SU-DHL-6 (cell line): ENCODE measurements around the gene KLF13.

ENCODE experiments used
- H2AFZ ChIP-seq: fragments of 200-600 bp; sonication (generic); 2 replicates; pipeline ENCODE4 v1.6.1; 2014; ENCODE audit warnings: low read depth, mild to moderate bottlenecking, moderate library complexity, mixed read lengths, antibody characterized with exemption, low read length; ENCODE audit not compliant: severe bottlenecking
- H3F3A ChIP-seq: fragments of 200-600 bp; shearing (Covaris generic); 2 replicates; pipeline ENCODE4 v1.6.0; 2016; ENCODE audit warnings: antibody characterized with exemption, mild to moderate bottlenecking; ENCODE audit not compliant: insufficient read depth
- H3K27ac ChIP-seq: fragments of 200-600 bp; sonication (generic); 2 replicates; pipeline ENCODE4 v1.5.1; 2016; ENCODE audit warnings: low read depth, mild to moderate bottlenecking, low read length, moderate library complexity, mixed read lengths
- H3K27me3 ChIP-seq: fragments of 200-600 bp; sonication (generic), shearing (Covaris generic); 2 replicates; pipeline ENCODE4 v1.6.0; 2014; ENCODE audit warnings: mild to moderate bottlenecking, low read length
- H3K36me3 ChIP-seq: fragments of 200-600 bp; sonication (generic); 2 replicates; pipeline ENCODE4 v1.6.1; 2014; ENCODE audit warnings: mild to moderate bottlenecking, low read length, mixed read lengths
- H3K4me2 ChIP-seq: fragments of 300-600, 200-600 bp; shearing (Covaris generic), sonication (generic); 2 replicates; pipeline ENCODE4 v1.6.0; 2014; ENCODE audit warnings: low read length, low read depth, mild to moderate bottlenecking; ENCODE audit not compliant: poor library complexity, severe bottlenecking
- H3K4me3 ChIP-seq: fragments of 200-600 bp; sonication (generic); 2 replicates; pipeline ENCODE4 v1.5.1; 2014; ENCODE audit warnings: antibody characterized with exemption, low read length, mild to moderate bottlenecking, mixed read lengths; ENCODE audit not compliant: insufficient read depth, poor library complexity, severe bottlenecking
- H3K79me2 ChIP-seq: fragments of 200-600 bp; sonication (generic); 2 replicates; pipeline ENCODE4 v1.6.1; 2014; ENCODE audit warnings: mild to moderate bottlenecking, low read length, moderate library complexity; ENCODE audit not compliant: insufficient read depth
- H3K9ac ChIP-seq: fragments of 200-600 bp; sonication (generic); 2 replicates; pipeline ENCODE4 v1.7.0; 2014; ENCODE audit warnings: mild to moderate bottlenecking, low read length
- H3K9me2 ChIP-seq: fragments of 200-600 bp; sonication (generic); replicated peaks from 2 replicates; pipeline ENCODE4 v1.6.1; 2014; ENCODE audit warnings: low read length; ENCODE audit not compliant: insufficient read depth
- H3K9me3 ChIP-seq: fragments of 200-600 bp; sonication (generic); 2 replicates; pipeline ENCODE4 v1.6.1; 2014; ENCODE audit warnings: low read length, mixed read lengths; ENCODE audit not compliant: insufficient read depth
- H4K20me1 ChIP-seq: fragments of 200-600 bp; sonication (generic); 2 replicates; pipeline ENCODE4 v1.6.1; 2014; ENCODE audit warnings: low read depth, mild to moderate bottlenecking, antibody characterized with exemption, low read length, moderate library complexity, mixed read lengths
- CTCF ChIP-seq: fragments of 200-600 bp; sonication (generic); IDR thresholded peaks from one replicate; pipeline ENCODE4 v1.5.1; 2017; ENCODE audit warnings: antibody characterized with exemption, mild to moderate bottlenecking, low read length, moderate library complexity; ENCODE audit not compliant: insufficient read depth, poor library complexity, severe bottlenecking
- EZH2phosphoT487 ChIP-seq: fragments of 200-600 bp; sonication (generic), shearing (Covaris generic); conservative IDR thresholded peaks from 2 replicates; pipeline ENCODE4 v1.6.1; 2018; ENCODE audit warnings: mild to moderate bottlenecking, antibody characterized with exemption, low read length, moderate library complexity, mixed read lengths

The KLF13 gene

GRCh38 chr15:31381801-31382712, 55.4 kb downstream of the KLF13 start:
- H3K9me2 ChIP-seq: no peaks in the 10 kb centered on the region
- no peak overlapping the region for H3K4me3 ChIP-seq
- H3K27ac ChIP-seq: no peak overlapping the region
- H2AFZ ChIP-seq: no peak overlapping the region
- H4K20me1 ChIP-seq: no peaks in the 10 kb centered on the region
- no peak overlapping the region for H3K9ac ChIP-seq
- no peaks in the 10 kb centered on the region for H3F3A ChIP-seq
- no peak overlapping the region for H3K4me2 ChIP-seq
- H3K36me3 ChIP-seq: no peaks in the 10 kb centered on the region
- TF ChIP-seq EZH2phosphoT487 (no peak), CTCF (no peak)
- H3K27me3 ChIP-seq: no peaks in the 10 kb centered on the region
- H3K9me3 ChIP-seq: no peaks in the 10 kb centered on the region
- H3K79me2 ChIP-seq: no peaks in the 10 kb centered on the region

- Histone ChIP-seq H3K9me2 (no peaks in the 10 kb centered on the region), H3K79me2 (no peaks in the 10 kb centered on the region), H3K4me2 (no peak overlapping the region), H3K36me3 (no peaks in the 10 kb centered on the region), H4K20me1 (no peaks in the 10 kb centered on the region), H2AFZ (no peak overlapping the region), H3K9ac (no peak overlapping the region), H3F3A (no peaks in the 10 kb centered on the region), H3K27me3 (no peaks in the 10 kb centered on the region), H3K4me3 (no peak overlapping the region), H3K27ac (no peak overlapping the region), H3K9me3 (no peaks in the 10 kb centered on the region)
- TF ChIP-seq EZH2phosphoT487: no peak
- TF ChIP-seq CTCF: no peak
Observed at GRCh38 chr15:31382713-31383045, 56.0 kb downstream of the KLF13 start.

GRCh38 chr15:31383139-31383538, 56.5 kb downstream of the KLF13 start:
- Histone ChIP-seq H3K9ac (no peak overlapping the region), H3K4me3 (no peak overlapping the region), H3F3A (no peaks in the 10 kb centered on the region), H3K9me3 (no peaks in the 10 kb centered on the region), H3K79me2 (no peaks in the 10 kb centered on the region), H4K20me1 (no peaks in the 10 kb centered on the region), H3K27ac (no peak overlapping the region), H3K36me3 (no peaks in the 10 kb centered on the region), H3K9me2 (no peaks in the 10 kb centered on the region), H3K27me3 (no peaks in the 10 kb centered on the region), H2AFZ (no peak overlapping the region), H3K4me2 (no peak overlapping the region)
- TF ChIP-seq CTCF (no peak), EZH2phosphoT487 (no peak)
